ENCODE data around the gene STRBP. TPM values are rescaled to one million over a fixed set of nuclear protein-coding genes. Genes with fewer than 3 reads are reported as not detected.

STRBP gene
- total RNA-seq, 1 donor from 2014 or later: 17.3 TPM

DNA sequence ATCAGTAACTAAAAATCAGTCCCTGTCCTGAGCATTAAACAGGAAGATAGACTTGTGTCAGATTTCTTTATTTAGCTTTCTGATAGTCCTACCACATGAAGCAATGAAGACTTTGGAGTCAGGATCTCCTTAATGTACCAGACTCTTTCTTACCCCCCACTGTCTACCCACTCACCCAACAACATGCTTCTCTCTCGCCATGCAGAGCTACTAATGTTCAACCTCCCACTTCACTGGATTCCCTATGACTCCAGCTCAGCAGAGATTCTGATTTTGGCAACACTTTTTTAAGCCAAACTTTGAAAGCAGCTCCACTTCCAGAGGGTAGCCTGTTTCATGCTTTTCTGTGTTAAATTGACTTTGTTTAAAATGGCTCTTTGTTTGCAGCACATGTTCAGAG is 184.1 kb downstream of the STRBP start:
- Mint-ChIP-seq H3K27ac (ENCODE audit: unreplicated experiment) (peak overlapping the region; percentile 0), H3K4me1 (ENCODE audit: unreplicated experiment) (peaks cover 46% of the 10 kb centered on the region), H3K36me3 (ENCODE audit: unreplicated experiment) (peaks cover 56% of the 10 kb centered on the region), H3K27me3 (ENCODE audit: unreplicated experiment) (no peaks in the 10 kb centered on the region), H3K4me3 (ENCODE audit: unreplicated experiment) (no peak overlapping the region), H3K9me3 (ENCODE audit: unreplicated experiment) (no peaks in the 10 kb centered on the region)
- TF ChIP-seq, protein P1, sequence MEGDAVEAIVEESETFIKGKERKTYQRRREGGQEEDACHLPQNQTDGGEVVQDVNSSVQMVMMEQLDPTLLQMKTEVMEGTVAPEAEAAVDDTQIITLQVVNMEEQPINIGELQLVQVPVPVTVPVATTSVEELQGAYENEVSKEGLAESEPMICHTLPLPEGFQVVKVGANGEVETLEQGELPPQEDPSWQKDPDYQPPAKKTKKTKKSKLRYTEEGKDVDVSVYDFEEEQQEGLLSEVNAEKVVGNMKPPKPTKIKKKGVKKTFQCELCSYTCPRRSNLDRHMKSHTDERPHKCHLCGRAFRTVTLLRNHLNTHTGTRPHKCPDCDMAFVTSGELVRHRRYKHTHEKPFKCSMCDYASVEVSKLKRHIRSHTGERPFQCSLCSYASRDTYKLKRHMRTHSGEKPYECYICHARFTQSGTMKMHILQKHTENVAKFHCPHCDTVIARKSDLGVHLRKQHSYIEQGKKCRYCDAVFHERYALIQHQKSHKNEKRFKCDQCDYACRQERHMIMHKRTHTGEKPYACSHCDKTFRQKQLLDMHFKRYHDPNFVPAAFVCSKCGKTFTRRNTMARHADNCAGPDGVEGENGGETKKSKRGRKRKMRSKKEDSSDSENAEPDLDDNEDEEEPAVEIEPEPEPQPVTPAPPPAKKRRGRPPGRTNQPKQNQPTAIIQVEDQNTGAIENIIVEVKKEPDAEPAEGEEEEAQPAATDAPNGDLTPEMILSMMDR (IDR thresholded peaks at IDR 0.05): no peak
- DNase-seq (ENCODE audit: extremely low spot score, unreplicated experiment): no peak

- H3K27ac Mint-ChIP-seq (ENCODE audit: unreplicated experiment): peak overlapping the region; percentile 21
- no peak for DNase-seq (ENCODE audit: extremely low spot score, unreplicated experiment)
- H3K27me3 Mint-ChIP-seq (ENCODE audit: unreplicated experiment): no peaks in the 10 kb centered on the region
- TF ChIP-seq, protein P1 (IDR thresholded peaks at IDR 0.05): no peak
- H3K9me3 Mint-ChIP-seq (ENCODE audit: unreplicated experiment): no peaks in the 10 kb centered on the region
- H3K4me3 Mint-ChIP-seq (ENCODE audit: unreplicated experiment): no peak overlapping the region
- peaks cover 55% of the 10 kb centered on the region for H3K36me3 Mint-ChIP-seq (ENCODE audit: unreplicated experiment)
- H3K4me1 Mint-ChIP-seq (ENCODE audit: unreplicated experiment): peaks cover 43% of the 10 kb centered on the region
Observed at GRCh38 chr9:123083680-123084079, 184.7 kb downstream of the STRBP start.

DNA sequence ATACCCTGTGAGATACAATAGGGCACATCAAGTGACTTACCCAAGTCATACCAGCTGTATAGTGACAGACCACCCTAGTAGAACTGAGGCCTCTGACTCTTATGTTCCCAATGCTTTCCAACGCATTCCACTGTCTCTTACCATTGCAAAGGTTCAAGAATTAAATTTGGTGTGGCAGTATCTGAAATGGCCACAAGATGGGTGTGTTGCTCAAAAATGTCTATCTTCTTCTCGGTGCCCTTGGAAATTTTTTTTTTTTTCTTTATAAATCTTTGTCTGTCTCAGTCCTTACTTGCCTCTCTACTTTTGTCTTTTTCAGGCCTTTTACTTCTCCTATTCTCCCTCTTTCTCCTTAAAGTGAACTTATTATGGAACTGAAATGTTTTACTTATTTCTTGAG is 186.6 kb downstream of the STRBP start:
- DNase-seq (ENCODE audit: extremely low spot score, unreplicated experiment): no peak
- Mint-ChIP-seq H3K27ac (ENCODE audit: unreplicated experiment) (peak overlapping the region; percentile 50), H3K36me3 (ENCODE audit: unreplicated experiment) (peaks cover 48% of the 10 kb centered on the region), H3K4me1 (ENCODE audit: unreplicated experiment) (peaks cover 38% of the 10 kb centered on the region), H3K4me3 (ENCODE audit: unreplicated experiment) (no peak overlapping the region), H3K27me3 (ENCODE audit: unreplicated experiment) (no peaks in the 10 kb centered on the region), H3K9me3 (ENCODE audit: unreplicated experiment) (no peaks in the 10 kb centered on the region)
- TF ChIP-seq, protein P1 (IDR thresholded peaks at IDR 0.05): peak; percentile 70

DNA sequence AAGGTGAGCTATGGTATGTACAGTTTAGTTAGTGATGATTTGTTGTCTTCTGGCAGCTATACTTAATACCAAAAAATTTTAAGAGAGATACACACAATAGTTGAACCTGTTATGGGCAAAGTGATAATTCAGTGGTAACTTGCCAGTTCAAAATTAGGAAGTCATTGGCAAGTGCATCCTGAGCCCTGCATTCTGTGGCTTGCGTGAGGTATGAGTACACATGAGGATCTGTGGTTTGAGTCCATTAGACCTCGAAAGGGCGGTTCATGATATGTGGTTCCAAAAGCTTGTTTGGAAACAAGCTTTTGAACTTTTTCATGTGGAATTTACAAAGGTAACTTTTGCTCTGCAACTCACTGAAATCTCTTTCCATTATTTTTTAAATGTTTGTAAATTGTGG is 187.9 kb downstream of the STRBP start:
- peaks cover 46% of the 10 kb centered on the region for H3K36me3 Mint-ChIP-seq (ENCODE audit: unreplicated experiment)
- peaks cover 42% of the 10 kb centered on the region for H3K4me1 Mint-ChIP-seq (ENCODE audit: unreplicated experiment)
- H3K27me3 Mint-ChIP-seq (ENCODE audit: unreplicated experiment): no peaks in the 10 kb centered on the region
- no peak overlapping the region for H3K4me3 Mint-ChIP-seq (ENCODE audit: unreplicated experiment)
- no peak for DNase-seq (ENCODE audit: extremely low spot score, unreplicated experiment)
- H3K27ac Mint-ChIP-seq (ENCODE audit: unreplicated experiment): peak overlapping the region; percentile 14
- TF ChIP-seq, protein P1 (IDR thresholded peaks at IDR 0.05): no peak
- no peaks in the 10 kb centered on the region for H3K9me3 Mint-ChIP-seq (ENCODE audit: unreplicated experiment)

DNA sequence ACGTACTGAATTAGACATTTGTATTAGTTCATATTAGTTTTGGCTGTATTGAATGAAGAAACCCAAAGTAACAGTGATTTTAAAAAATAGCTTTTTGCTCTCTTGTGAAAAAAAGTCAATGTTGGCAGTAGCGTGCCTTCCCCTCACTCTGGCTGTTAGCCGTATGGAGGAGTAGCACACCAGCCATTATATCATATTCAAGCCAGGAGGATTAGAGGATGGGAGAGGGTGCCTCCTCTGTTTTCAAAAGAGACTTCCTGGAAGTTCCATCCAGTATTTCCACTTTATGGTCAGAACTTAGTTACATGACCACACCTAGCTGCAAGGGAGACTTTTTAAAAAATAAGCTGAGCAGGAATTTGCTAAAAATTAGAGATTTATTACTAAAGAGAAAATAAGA is 193.8 kb downstream of the STRBP start:
- Mint-ChIP-seq H3K4me3 (ENCODE audit: unreplicated experiment) (no peak overlapping the region), H3K36me3 (ENCODE audit: unreplicated experiment) (peaks cover 53% of the 10 kb centered on the region), H3K27me3 (ENCODE audit: unreplicated experiment) (no peaks in the 10 kb centered on the region), H3K27ac (ENCODE audit: unreplicated experiment) (peak overlapping the region; percentile 88), H3K9me3 (ENCODE audit: unreplicated experiment) (no peaks in the 10 kb centered on the region), H3K4me1 (ENCODE audit: unreplicated experiment) (peaks cover 56% of the 10 kb centered on the region)
- TF ChIP-seq, protein P1 (IDR thresholded peaks at IDR 0.05): no peak
- no peak for DNase-seq (ENCODE audit: extremely low spot score, unreplicated experiment)
